Mucosa of rectum (tissue), 2 donors: ENCODE measurements around the gene CYP2U1.

ENCODE experiments used
- H3K27ac ChIP-seq, 2 donors: one replicate each; pipeline ENCODE4 v1.7.0; 2013; ENCODE audit warnings: inconsistent platforms in 2 of 2, low read depth in 2 of 2, low read length in 2 of 2
- H3K27me3 ChIP-seq, 2 donors: one replicate each; pipeline ENCODE4 v1.7.0; 2013; ENCODE audit warnings: low read length in 2 of 2; ENCODE audit not compliant: control insufficient read depth in 2 of 2, insufficient read depth in 2 of 2
- H3K36me3 ChIP-seq, 2 donors: one replicate each; pipeline ENCODE4 v1.7.0; 2013; ENCODE audit warnings: low read length in 2 of 2; ENCODE audit not compliant: control insufficient read depth in 2 of 2, insufficient read depth in 2 of 2
- H3K4me1 ChIP-seq, 2 donors: one replicate each; pipeline ENCODE4 v1.7.0; 2013; ENCODE audit warnings: low read length in 2 of 2, mild to moderate bottlenecking in 1 of 2; ENCODE audit not compliant: control insufficient read depth in 2 of 2, insufficient read depth in 2 of 2
- H3K4me3 ChIP-seq, 2 donors: one replicate each; pipeline ENCODE4 v1.7.0; 2013; ENCODE audit warnings: low read length in 2 of 2
- H3K9ac ChIP-seq, 2 donors: one replicate each; pipeline ENCODE4 v1.7.0; 2013; ENCODE audit warnings: low read length in 2 of 2, low read depth in 1 of 2, mild to moderate bottlenecking in 1 of 2
- H3K9me3 ChIP-seq, 2 donors: one replicate each; pipeline ENCODE4 v1.7.0; 2013; ENCODE audit warnings: low read length in 2 of 2; ENCODE audit not compliant: control insufficient read depth in 2 of 2
- donor health status: healthy.
- donor health status: Normal muscosa, but diverticular disease.

The CYP2U1 gene

DNA sequence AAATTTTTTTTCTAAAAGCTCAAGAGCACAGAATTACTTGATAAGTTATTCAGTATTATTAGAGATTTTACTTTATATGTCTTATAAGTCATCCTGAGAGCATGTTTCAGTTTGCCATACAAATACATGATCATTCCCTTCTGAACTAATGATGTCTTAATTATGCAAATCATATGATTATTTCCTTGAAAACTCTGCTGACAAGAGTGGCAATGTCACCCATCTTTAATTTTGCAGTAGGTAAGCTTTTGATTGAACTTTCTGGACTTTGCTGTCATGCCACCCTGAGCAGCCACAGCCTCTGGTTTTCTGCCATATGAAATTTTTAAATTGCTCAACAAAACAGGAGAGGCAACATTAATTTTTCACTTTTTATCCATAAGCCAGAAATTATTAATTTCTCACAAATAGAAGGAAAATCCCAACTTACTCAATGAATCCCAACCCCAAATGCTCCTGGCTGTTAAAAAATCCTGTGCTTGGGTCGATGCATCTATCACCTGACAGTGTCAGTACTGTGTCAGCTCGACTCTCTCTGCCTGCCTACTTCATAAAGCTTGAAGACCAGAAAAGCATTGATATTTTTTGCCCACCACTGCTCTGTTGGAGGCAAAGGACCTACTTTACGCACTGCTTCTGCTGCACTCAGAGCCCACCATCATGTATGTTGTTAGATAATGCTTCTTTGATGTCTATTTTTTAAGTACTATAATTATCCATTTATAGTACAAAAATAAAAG is 46.8 kb downstream of the CYP2U1 start:
- Histone ChIP-seq H3K36me3 (no peaks in the 10 kb centered on the region), H3K9me3 (no peaks in the 10 kb centered on the region), H3K4me1 (no peaks in the 10 kb centered on the region), H3K9ac (no peak overlapping the region), H3K27ac (no peak overlapping the region), H3K4me3 (no peak overlapping the region), H3K27me3 (no peaks in the 10 kb centered on the region)

GRCh38 chr4:107978716-107979451 is 47.5 kb downstream of the CYP2U1 start:
- no peak overlapping the region for H3K4me3 ChIP-seq
- H3K27ac ChIP-seq, result no peak overlapping the region
- no peak overlapping the region for H3K9ac ChIP-seq
- H3K9me3 ChIP-seq, result no peaks in the 10 kb centered on the region
- H3K4me1 ChIP-seq, result no peaks in the 10 kb centered on the region
- H3K36me3 ChIP-seq, result no peaks in the 10 kb centered on the region
- H3K27me3 ChIP-seq, result no peaks in the 10 kb centered on the region

GRCh38 chr4:107987916-107988762 is 56.8 kb downstream of the CYP2U1 start:
- Histone ChIP-seq H3K27ac (peak overlapping the region; percentile 91), H3K4me1 (peaks cover 31 to 32% of the 10 kb centered on the region in 2 donors), H3K27me3 (no peaks in the 10 kb centered on the region), H3K9me3 (no peaks in the 10 kb centered on the region), H3K4me3 (peak overlapping the region; percentile 86 to 97), H3K36me3 (no peaks in the 10 kb centered on the region), H3K9ac (no peak overlapping the region)

- Histone ChIP-seq H3K9ac (no peak overlapping the region), H3K27ac (peak overlapping the region; percentile 91), H3K4me1 (peaks cover 31 to 32% of the 10 kb centered on the region in 2 donors), H3K9me3 (no peaks in the 10 kb centered on the region), H3K4me3 (peak overlapping the region; percentile 86 to 97), H3K36me3 (no peaks in the 10 kb centered on the region), H3K27me3 (no peaks in the 10 kb centered on the region)
Observed at GRCh38 chr4:107988763-107989035, 57.4 kb downstream of the CYP2U1 start.

- peak overlapping the region; percentile 91 for H3K27ac ChIP-seq
- H3K36me3 ChIP-seq, result no peaks in the 10 kb centered on the region
- no peaks in the 10 kb centered on the region for H3K9me3 ChIP-seq
- H3K9ac ChIP-seq, result peak overlapping the region; percentile 74 to 96
- H3K4me1 ChIP-seq, result peaks cover 31 to 32% of the 10 kb centered on the region in 2 donors
- H3K27me3 ChIP-seq, result no peaks in the 10 kb centered on the region
- peak overlapping the region; percentile 86 to 97 for H3K4me3 ChIP-seq
Observed at GRCh38 chr4:107989162-107989536, 57.8 kb downstream of the CYP2U1 start.

DNA sequence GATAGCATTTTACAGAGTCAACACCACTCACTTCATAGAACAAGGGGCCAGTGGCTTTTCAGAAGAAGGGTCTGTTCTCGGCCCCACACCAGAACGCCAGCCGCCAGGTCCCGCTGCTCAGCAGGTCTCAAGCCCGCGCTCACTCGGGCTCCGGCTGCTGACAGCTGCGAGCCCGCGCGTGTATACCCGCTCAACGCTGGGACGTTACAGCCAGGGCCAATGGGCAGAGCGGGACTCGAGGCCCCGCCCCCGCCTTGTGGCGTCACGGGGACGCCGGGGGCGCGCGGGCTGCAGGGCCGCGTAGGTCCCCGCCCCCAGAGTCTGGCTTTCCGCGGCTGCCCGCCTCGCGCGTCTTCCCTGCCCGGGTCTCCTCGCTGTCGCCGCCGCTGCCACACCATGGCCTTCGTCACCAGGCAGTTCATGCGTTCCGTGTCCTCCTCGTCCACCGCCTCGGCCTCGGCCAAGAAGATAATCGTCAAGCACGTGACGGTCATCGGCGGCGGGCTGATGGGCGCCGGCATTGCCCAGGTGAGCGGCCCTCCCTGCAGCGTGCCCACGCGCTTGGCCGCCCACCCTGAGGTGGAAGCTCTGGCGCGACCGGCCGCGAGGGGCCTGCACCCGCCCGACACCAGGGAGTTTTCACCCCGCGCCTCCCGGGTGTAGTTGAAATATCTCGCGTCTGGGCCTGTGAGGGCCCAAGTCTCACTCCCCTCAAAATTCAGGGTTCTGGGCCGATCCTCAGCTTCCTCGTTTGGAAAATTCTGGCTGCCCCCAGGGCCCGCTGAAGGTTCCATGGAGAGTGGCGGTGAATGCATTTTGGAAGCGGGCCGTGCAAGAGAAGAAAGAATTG is 58.4 kb downstream of the CYP2U1 start, which contains the start of gene HADH:
Gene HADH (plus strand): TSS at position 353 of the 850 bp plus-strand sequence. CDS start 44 bp downstream, at position 397.
- no peaks in the 10 kb centered on the region for H3K9me3 ChIP-seq
- H3K9ac ChIP-seq, result peak within 1 kb of the TSS; percentile 74 to 96
- peaks cover 31 to 32% of the 10 kb centered on the region in 2 donors for H3K4me1 ChIP-seq
- H3K27me3 ChIP-seq, result no peaks in the 10 kb centered on the region
- peak within 1 kb of the TSS; percentile 91 for H3K27ac ChIP-seq
- H3K4me3 ChIP-seq, result peak within 1 kb of the TSS; percentile 86 to 97
- H3K36me3 ChIP-seq, result no peaks in the 10 kb centered on the region

DNA sequence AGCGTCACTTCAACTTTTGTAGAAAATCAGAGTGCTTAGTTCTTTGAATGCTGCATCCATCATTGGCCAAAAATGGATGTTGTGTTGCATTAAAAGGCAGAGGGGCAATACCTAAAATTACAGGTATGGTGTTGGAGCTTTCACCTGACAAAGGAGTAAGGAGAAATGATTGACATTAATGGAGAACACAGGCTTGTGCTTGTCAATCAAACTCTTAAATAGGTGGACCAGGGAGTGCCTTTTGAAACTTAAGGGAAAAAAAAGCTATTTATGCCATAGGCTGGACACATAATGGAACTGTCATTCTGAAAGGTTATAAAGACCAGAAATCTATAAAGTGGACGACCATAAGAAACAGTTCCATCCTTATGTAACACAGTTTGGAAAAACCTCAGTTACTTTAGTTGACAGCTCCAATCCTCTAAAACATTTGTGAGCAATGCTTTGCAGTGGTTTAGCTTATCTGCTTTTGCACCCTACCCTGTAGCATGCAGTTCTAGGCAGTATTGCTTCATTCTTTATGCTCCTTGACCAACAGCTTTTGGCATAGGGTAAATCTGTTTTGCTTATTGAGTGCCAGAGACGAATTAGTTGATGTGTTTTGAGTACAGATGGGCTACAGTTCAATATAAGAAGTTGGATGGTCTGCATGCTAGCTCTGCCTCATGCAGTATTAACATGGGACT is 60.7 kb downstream of the CYP2U1 start:
- H3K4me1 ChIP-seq, result peaks cover 24 to 25% of the 10 kb centered on the region in 2 donors
- no peaks in the 10 kb centered on the region for H3K27me3 ChIP-seq
- H3K36me3 ChIP-seq, result no peaks in the 10 kb centered on the region
- peak overlapping the region in 1 of 2 donors; percentile 86 for H3K4me3 ChIP-seq
- no peaks in the 10 kb centered on the region for H3K9me3 ChIP-seq
- no peak overlapping the region for H3K27ac ChIP-seq
- H3K9ac ChIP-seq, result peak overlapping the region in 1 of 2 donors; percentile 26

DNA sequence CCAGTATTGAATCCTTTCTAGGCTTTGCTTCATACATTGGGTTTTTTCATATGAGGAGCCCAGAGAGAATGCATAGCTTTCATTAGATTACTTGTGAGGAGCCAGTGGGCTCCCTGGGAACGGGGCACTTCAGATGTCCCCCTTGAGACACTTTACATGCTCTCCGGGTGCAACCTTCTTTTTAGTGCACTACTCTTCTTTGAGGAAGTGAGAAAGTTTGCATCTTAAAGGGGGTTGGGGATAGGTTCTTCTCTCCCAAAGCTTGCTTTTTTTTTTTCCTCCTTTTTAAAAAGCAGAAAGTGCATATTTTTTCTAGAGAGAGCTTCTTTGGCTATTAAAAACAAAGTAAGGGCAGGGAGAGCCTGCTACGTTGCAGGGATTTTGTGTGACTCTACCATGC is 62.6 kb downstream of the CYP2U1 start:
- H3K36me3 ChIP-seq, result no peaks in the 10 kb centered on the region
- no peaks in the 10 kb centered on the region for H3K9me3 ChIP-seq
- H3K4me3 ChIP-seq, result no peak overlapping the region
- H3K9ac ChIP-seq, result no peak overlapping the region
- peaks cover 14 to 18% of the 10 kb centered on the region in 2 donors for H3K4me1 ChIP-seq
- no peaks in the 10 kb centered on the region for H3K27me3 ChIP-seq
- H3K27ac ChIP-seq, result no peak overlapping the region

GRCh38 chr4:107994894-107995293 is 63.5 kb downstream of the CYP2U1 start:
- H3K36me3 ChIP-seq, result no peaks in the 10 kb centered on the region
- no peak overlapping the region for H3K9ac ChIP-seq
- H3K27me3 ChIP-seq, result no peaks in the 10 kb centered on the region
- no peak overlapping the region for H3K4me3 ChIP-seq
- peaks cover 8 to 13% of the 10 kb centered on the region in 2 donors for H3K4me1 ChIP-seq
- no peaks in the 10 kb centered on the region for H3K9me3 ChIP-seq
- no peak overlapping the region for H3K27ac ChIP-seq
